Ishikawa (cell line): ENCODE measurements around the gene TIMM44.

ENCODE experiments used
- CEBPB ChIP-seq: IDR thresholded peaks from 2 replicates; pipeline ENCODE4 v1.6.1; 2012
- EGR1 ChIP-seq: IDR thresholded peaks from 2 replicates; pipeline ENCODE4 v1.6.1; 2012
- EP300 ChIP-seq: IDR thresholded peaks from 2 replicates; pipeline ENCODE4 v1.6.1; 2012; ENCODE audit warnings: borderline replicate concordance
- FOXM1 ChIP-seq: IDR thresholded peaks from 2 replicates; pipeline ENCODE4 v1.6.1; 2012; ENCODE audit warnings: low read depth, borderline replicate concordance
- NFIC ChIP-seq: IDR thresholded peaks from 2 replicates; pipeline ENCODE4 v1.6.1; 2012
- RAD21 ChIP-seq: IDR thresholded peaks from 2 replicates; pipeline ENCODE4 v1.6.1; 2012; ENCODE audit warnings: low read depth
- TAF1 ChIP-seq: IDR thresholded peaks from 2 replicates; pipeline ENCODE4 v1.6.1; 2012; ENCODE audit warnings: low read depth, mild to moderate bottlenecking
- TCF12 ChIP-seq: IDR thresholded peaks from 2 replicates; pipeline ENCODE4 v1.6.1; 2012; ENCODE audit warnings: low read depth
- YY1 ChIP-seq: IDR thresholded peaks from 2 replicates; pipeline ENCODE4 v1.6.1; 2012; ENCODE audit warnings: low read depth
- TF ChIP-seq, protein P1 (sequence below): IDR thresholded peaks from 2 replicates; pipeline ENCODE4 v1.6.1; 2012
- TF ChIP-seq, protein P2 (sequence below): IDR thresholded peaks from 2 replicates; pipeline ENCODE4 v1.6.1; 2012
- TF ChIP-seq, protein P3 (sequence below): IDR thresholded peaks from 2 replicates; pipeline ENCODE4 v1.6.1; 2012; ENCODE audit warnings: low read depth, mild to moderate bottlenecking

DNA sequence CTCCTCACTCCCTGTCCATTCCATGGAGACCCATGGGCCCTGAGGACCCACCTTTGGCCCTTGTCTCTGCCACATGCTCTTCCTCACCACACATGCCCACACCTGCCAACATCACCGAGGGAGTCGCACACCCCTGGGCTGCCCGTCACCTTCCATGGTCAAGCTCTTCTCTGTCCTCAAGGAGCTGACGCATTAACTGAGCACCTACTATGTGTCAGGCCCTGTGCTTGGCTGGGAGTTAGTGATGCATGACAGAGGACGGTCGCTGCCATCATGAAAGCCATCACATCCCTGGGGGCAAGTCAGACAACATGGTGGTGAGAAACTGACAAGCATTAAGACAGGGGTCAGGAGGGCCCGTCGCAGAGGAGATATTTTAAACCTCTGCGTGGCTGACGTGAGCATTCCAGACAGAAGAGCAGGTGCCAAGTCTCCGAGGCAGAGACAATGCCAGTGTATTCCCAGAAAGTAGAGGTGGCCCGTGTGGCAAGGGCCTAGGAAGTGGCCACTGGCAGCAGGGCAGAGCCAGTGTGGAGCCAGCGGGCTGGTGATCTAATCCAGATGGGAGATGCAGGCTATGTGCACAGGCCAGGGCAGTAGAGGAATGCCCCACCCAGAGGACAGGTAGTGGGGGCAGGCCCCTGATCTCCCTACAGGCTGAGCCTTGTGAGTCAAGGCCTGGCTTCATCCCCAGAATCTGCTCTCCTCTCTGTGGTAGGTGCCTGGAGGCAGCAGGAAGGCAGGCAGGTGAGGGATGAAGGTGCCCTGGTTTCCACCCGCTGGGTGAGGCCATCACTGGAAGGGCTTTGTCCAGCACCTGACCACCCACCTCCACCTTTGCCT is 40.8 kb upstream of the TIMM44 start:
- TF ChIP-seq TAF1 (no peak), EP300 (no peak), RAD21 (no peak), TCF12 (no peak), FOXM1 (no peak), NFIC (no peak), EGR1 (no peak), CEBPB (no peak), YY1 (no peak)
- TF ChIP-seq, protein P1, sequence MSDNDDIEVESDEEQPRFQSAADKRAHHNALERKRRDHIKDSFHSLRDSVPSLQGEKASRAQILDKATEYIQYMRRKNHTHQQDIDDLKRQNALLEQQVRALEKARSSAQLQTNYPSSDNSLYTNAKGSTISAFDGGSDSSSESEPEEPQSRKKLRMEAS, result no peak
- TF ChIP-seq, protein P2, sequence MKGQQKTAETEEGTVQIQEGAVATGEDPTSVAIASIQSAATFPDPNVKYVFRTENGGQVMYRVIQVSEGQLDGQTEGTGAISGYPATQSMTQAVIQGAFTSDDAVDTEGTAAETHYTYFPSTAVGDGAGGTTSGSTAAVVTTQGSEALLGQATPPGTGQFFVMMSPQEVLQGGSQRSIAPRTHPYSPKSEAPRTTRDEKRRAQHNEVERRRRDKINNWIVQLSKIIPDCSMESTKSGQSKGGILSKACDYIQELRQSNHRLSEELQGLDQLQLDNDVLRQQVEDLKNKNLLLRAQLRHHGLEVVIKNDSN, result no peak
- TF ChIP-seq, protein P3, sequence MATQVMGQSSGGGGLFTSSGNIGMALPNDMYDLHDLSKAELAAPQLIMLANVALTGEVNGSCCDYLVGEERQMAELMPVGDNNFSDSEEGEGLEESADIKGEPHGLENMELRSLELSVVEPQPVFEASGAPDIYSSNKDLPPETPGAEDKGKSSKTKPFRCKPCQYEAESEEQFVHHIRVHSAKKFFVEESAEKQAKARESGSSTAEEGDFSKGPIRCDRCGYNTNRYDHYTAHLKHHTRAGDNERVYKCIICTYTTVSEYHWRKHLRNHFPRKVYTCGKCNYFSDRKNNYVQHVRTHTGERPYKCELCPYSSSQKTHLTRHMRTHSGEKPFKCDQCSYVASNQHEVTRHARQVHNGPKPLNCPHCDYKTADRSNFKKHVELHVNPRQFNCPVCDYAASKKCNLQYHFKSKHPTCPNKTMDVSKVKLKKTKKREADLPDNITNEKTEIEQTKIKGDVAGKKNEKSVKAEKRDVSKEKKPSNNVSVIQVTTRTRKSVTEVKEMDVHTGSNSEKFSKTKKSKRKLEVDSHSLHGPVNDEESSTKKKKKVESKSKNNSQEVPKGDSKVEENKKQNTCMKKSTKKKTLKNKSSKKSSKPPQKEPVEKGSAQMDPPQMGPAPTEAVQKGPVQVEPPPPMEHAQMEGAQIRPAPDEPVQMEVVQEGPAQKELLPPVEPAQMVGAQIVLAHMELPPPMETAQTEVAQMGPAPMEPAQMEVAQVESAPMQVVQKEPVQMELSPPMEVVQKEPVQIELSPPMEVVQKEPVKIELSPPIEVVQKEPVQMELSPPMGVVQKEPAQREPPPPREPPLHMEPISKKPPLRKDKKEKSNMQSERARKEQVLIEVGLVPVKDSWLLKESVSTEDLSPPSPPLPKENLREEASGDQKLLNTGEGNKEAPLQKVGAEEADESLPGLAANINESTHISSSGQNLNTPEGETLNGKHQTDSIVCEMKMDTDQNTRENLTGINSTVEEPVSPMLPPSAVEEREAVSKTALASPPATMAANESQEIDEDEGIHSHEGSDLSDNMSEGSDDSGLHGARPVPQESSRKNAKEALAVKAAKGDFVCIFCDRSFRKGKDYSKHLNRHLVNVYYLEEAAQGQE, result no peak
